HUDEP-2 (cell line): ENCODE data around the gene ACSM3.
"Not testable (repeated sequence)": the region's sequence is repeated elsewhere in the genome, so short reads cannot be mapped to it uniquely, and the experiment has no call there.

Experiments
- DNase-seq, 76 experiments: peaks; one replicate each; lab custom pipeline; 2025; ENCODE audit not compliant: unreplicated experiment in 76 of 76; lab: John Stamatoyannopoulos, UW

Gene ACSM3

GRCh38 chr16:20763461-20764232 lies at the start of gene ACSM3:
Gene ACSM3, plus strand, starts transcription at chr16:20764014. Its CDS starts 6,021 bp downstream, at chr16:20770035.
- DNase-seq, result peak in 60 of 76 experiments; percentile 2 to 76 (median 41)

GRCh38 chr16:20717718-20718117 lies 46.1 kb upstream of the ACSM3 start:
- not testable (repeated sequence) for DNase-seq

GRCh38 chr16:20720251-20720650 lies 43.6 kb upstream of the ACSM3 start:
- no peak for DNase-seq

GRCh38 chr16:20726661-20727060 lies 37.2 kb upstream of the ACSM3 start:
- DNase-seq, result no peak

DNA sequence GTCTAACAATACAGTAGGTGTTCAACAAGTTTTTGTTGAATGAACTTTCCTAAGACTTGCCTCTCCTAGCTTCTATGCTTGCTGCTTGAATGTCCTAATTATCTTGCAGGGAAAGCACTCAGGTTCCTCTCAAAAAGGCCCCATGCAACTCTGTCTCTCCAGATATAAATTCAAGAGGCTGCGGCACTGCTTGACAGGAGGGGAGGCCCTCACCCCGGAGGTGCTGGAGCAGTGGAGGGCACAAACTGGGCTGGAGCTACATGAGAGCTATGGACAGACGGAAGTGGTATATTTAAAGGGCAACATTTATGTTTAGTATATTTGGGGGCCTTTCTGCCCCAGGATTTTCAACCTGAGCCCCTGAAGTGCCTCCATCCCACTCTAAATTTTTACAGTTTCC lies 36.6 kb upstream of the ACSM3 start:
- no peak for DNase-seq

- DNase-seq, result no peak
Measured at GRCh38 chr16:20729141-20729540, 34.7 kb upstream of the ACSM3 start.

- no peak for DNase-seq
Measured at GRCh38 chr16:20734056-20734455, 29.8 kb upstream of the ACSM3 start.

DNA sequence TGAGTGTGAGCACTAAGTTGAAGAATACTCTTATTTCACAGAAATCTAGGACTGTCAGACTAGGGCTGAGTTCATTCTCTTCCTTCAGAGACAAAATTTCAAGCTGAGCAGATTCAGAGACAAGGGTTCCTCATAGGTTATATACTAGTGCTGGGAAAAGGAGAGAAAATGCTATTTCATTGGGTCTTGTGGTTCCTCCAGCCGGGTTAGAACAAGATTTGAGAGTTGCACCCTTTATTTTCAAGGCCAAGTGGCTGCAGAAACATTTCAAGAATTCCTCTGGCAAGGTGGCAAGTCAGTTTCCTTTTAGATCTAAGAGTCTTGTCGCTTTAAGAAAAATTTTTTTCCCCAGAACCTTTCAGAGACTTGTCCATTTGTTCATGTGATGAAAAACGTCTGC lies 29.0 kb upstream of the ACSM3 start:
- no peak for DNase-seq

- DNase-seq, result no peak
Measured at GRCh38 chr16:20735490-20735889, 28.3 kb upstream of the ACSM3 start.

DNA sequence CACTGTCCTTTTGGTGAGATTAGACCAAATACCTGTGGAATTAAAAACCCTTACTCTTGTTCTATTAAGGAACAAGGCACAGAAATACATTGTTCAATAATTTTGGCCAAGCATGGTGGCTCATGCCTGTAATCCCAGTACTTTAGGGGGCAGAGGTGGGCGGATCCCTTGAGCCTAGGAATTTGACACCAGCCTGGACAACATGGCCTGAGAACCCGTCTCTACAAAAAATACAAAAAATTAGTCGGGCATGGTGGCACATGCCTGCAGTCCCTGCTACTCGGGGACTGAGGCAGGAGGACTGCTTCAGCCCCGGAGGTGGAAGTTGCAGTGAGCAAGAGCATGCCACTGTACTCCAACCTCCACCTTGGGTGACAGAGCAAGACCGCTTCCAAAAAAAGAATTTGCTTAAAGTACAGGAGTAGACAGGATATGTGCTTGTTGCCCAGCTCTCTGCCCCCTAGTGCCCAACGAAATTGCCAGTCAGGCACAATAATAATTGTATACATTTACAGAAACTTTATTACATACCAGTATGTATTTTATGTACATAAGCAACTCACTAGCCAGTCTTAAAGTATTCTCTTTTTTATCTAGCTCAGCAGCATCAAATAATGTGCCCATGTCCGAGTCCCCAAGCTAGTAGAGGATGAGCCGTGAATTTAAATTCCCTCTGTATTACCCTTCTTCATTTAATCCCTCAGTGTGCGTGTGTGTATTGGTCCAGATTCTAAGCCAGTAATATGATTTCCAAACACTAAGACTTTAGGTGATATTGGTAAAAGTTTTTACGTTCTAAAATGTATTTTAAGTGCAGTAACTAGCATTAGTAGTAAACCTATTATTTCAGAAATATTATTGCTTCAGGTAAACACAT lies 23.6 kb upstream of the ACSM3 start:
- peak in 24 of 76 experiments; percentile 1 to 42 (median 12) for DNase-seq

- peak in 71 of 76 experiments; percentile 27 to 88 (median 79) for DNase-seq
Measured at GRCh38 chr16:20740901-20741521, 22.8 kb upstream of the ACSM3 start.

GRCh38 chr16:20741554-20742285 lies 22.1 kb upstream of the ACSM3 start, which contains the start of gene THUMPD1:
Gene THUMPD1, minus strand, starts transcription at chr16:20741818. Its CDS starts 79 bp downstream, at chr16:20741739.
- peak in 75 of 76 experiments; percentile 54 to 97 (median 92) for DNase-seq

DNA sequence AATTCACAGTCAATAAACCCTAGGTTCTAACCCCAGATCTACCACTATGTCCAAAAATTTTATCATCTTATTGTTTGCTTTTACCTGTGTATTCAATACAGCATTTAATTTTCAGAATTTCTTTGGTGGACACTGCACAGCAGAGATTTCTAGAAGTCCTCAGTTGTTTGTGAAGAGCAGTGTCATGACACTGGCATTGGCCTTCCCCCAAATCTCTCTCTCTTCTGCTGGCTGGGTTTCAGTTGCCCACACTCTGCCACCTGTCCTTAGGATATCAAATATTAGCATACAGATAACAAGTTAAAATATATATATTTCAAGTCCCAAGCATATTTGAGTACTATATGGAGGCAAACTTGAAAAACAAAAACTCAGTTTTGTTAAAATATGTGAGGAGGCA lies 20.2 kb upstream of the ACSM3 start:
- no peak for DNase-seq

DNA sequence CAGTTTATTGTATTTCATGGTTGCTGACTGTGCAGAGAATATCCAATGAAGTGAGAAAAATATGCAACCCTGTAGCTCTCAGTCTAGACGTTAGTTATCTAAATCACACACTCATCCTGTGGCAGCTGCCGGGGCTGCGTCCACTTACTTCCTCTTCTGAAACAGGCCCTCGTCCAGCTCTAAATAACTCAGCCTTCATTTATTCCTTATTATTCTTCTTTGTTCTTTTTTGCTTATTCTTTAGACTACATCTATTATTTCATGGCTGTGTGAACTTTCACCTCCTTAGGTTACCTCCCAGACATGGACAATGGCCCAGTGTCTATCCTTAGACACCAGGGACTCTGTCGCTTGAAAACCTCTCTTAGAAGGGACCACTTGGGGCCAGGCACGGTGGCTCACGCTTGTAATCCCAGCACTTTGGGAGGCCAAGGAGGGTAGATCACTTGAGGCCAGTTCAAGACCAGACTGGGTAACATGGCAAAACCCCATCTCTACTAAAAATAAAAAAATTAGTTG lies 18.8 kb upstream of the ACSM3 start:
- DNase-seq, result peak in 43 of 76 experiments; percentile 1 to 61 (median 20)

DNA sequence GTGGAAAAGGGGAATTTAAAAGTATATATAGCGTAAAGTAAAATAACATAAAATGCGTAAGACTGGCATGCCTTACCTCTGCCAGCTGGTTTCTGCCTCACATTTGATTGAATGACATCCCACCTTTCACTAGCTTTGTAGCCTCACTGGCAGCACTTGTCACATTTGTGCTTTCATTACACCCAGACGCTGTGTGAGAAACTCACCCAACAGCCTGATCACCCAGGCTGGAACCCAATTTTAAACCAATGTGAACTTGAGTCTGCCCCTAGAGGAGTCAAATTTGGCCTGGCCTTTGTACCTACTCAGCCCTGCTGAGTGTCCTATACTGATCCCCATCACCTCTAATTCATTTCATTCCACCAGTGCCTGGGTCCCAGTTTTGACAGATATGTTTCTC lies 17.4 kb upstream of the ACSM3 start:
- peak in 3 of 76 experiments; percentile 9 to 29 (median 18) for DNase-seq

DNA sequence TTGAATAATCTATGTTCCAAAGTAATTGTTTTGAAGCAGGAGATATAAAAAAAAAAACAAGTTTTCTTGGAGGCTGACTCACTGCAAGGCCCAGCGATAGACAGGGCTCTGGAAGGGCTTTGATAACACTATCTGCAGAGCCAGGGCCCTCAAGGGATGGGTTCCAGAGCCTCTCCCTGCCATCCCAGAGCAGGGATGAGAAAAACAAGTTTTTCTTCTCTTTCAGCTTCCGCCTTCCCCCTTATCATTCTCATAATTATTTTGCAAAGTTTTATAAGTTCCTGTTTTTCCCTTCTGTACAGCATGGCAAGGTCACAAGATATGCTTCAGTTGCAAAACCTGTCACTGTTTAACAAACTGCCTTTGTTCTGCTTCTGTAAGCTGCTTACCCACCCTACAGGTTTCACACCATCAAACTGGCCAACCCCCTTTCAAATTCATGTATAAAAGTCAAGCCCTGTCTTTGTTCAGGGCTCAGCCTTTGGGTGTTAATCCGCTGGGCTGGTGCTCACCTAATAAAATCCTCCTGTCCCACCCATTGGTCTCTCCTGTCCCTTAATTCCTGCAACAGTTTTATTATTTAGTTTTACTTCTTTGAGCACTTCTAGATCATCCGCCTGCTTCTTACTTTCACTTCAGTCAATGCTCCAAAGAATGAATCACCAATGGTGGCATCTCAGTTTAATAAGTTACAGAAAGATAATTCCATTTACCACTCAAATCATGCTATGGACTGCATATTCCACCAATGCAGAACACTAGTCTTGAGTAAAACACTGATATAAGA lies 16.6 kb upstream of the ACSM3 start:
- DNase-seq, result peak in 71 of 76 experiments; percentile 8 to 90 (median 59)

DNA sequence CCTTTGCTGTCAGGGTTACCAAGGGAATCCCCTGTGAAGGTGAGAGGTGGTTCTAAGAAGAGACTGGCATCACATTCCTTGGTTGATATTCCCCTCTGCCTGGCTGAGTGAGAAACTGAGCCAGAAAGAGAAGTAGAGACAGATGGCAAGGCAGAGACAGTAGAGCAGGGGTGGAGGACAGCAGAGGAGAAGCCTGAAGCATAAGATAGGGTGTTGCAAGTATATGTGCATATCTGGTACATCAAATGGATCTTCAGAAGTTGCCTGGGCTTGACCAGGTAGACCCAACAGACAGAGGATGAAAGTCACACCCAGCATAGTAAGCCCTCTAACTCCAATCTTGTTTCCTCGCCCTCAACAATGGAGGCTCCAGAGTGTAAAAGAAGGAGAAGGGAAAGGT lies 14.3 kb upstream of the ACSM3 start:
- no peak for DNase-seq

- DNase-seq, result no peak
Measured at GRCh38 chr16:20750558-20750957, 13.3 kb upstream of the ACSM3 start.

GRCh38 chr16:20753727-20754126 lies 10.1 kb upstream of the ACSM3 start:
- no peak for DNase-seq
